Hindlimb muscle (tissue), 1 donor: Measurements from ENCODE around the gene KDM4B. TPM values are rescaled to one million over a fixed set of nuclear protein-coding genes. Genes with fewer than 3 reads are reported as not detected.

Experiments
- DNase-seq: peaks from one replicate; pipeline ENCODE4 v3.0.0-alpha.2; 2013
- polyA plus RNA-seq: library from polyadenylated mRNA; unstranded; fragments of 120-200 nt; gene quantifications from one replicate; pipeline ENCODE4 v1.2.1, GENCODE V29; 2013; ENCODE audit not compliant: insufficient read length

The KDM4B gene
- polyA plus RNA-seq, 1 donor, result 26.1 TPM

DNA sequence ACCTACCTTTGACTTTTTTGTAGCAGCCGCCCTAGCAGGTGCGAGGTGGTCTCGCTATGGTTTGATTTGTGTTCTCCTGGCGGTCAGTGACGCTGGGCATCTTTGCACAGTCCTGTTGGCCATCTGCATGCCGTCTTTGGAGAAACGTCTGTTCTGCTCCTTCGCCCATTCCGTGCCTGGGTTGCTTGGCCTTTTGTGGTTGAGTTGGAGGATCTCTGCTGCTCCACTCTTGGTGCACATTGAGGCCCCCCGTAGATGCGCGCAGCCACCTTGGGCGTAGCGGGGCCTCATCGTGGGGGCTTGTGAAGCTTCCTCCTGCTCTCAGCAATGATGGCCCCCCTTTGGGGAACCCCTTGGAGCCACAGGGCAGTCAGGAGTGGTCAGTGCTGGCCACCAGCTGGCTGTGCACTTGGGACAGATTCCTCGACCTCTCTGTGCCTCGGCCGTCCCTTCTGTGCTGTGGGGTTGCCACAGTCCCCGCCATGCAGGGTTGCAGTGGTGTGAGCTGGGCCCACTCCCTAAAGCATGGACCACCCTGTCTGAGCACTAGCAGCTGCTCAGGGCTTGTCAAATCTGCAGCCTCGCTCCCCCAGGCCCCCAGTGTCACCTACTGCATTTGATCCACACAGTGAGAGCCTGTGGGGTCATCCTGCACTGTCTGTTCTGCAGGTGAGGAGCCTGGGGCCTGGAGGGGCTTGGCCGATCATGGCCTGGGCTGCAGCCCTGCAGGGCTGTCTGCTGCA lies 170.8 kb downstream of the KDM4B start:
- no peak for DNase-seq

DNA sequence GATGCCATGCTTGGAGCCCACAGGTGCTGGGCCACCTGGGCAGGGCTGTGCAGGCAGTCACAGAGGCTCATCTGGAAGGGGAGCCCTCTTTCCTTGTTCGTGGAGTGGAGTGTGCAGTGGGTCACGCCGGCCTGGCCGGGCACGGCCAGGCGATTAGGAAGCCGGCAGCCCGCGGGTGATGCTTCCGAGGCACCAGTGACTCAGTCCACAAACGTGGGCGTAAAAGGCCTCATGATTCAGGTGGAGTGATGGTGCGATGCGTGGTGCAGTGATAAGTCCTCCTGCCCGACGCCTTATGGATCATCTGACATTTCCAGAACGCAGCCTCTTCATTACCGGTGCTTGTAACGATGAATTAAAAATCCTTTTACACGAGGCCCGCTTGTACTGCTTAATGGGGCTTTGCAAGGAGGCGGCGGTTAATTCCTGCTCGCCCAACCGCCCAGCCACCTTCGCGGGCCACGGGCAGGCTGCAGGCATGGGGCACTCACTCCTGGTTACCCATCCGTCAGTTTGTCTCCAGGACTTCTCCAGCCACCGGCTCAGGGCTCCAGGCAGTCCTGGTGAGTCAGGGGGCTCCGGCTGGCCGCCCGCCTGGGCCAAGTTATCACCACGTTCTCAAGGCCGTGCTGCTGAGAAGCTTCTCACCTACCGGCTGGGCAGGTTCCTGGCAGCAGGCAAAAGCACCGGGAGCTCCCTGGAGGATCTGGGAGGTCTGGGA lies 172.4 kb downstream of the KDM4B start:
- DNase-seq, result no peak

DNA sequence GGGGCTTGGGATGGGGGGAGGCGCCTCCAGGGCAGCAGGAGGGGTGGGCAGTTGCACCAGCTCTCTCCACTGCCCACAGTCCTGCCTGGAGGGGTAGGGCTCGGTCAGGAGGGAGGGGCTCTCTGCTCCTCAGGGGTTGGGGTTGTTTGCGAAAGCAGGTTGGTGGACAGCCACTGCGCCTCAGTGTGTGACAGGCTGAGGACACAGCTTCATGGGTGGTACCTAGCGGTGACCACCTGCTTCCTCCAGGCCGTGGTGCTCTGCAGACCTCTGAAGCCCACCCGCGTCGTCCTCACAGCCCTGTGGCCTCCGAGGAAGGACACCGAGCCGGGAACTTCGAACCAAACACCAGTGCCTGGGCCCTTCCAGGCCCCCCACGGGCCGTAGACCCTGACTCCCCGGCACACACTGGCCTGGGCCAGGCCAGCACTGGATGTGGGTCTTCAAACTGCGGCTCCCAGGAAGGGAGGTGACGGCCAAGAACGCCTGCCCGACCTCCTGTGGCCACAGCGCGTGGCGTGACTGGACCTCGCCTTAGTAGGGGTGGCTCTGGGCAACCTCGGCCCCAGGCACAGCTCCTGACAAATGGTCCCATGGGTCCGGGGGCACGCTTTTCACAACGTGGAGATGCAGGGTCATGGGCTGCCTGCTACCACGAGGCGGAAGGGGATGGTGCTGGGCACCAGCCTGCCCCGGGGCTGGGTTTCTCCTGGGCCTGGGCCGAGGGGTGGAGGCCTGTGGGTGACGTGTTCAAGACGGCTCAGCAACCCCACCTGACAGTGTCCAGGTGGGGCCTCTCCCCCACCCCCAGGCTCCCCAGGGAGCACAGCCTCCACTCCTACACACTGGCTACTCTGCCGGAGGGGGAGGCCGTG lies 173.2 kb downstream of the KDM4B start:
- DNase-seq, result no peak

DNA sequence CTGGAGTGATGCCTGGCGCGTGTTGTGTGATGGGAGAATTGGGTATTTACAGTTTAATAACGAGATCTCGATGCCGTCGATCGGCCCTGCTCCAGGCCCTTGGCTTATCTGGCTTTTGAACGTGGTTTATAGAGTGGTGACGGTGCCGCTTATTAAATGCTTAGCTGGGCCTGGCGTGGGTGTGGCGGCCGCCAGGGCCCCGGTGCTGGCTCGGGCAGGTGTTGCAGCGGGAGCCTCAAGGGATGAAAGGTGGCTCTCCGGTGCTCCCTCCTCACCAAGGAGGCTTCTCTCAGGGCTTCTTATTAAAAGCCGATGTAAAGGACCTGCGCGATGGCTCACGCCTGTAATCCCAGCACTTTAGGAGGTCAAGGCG lies 173.8 kb downstream of the KDM4B start:
- DNase-seq, result no peak

DNA sequence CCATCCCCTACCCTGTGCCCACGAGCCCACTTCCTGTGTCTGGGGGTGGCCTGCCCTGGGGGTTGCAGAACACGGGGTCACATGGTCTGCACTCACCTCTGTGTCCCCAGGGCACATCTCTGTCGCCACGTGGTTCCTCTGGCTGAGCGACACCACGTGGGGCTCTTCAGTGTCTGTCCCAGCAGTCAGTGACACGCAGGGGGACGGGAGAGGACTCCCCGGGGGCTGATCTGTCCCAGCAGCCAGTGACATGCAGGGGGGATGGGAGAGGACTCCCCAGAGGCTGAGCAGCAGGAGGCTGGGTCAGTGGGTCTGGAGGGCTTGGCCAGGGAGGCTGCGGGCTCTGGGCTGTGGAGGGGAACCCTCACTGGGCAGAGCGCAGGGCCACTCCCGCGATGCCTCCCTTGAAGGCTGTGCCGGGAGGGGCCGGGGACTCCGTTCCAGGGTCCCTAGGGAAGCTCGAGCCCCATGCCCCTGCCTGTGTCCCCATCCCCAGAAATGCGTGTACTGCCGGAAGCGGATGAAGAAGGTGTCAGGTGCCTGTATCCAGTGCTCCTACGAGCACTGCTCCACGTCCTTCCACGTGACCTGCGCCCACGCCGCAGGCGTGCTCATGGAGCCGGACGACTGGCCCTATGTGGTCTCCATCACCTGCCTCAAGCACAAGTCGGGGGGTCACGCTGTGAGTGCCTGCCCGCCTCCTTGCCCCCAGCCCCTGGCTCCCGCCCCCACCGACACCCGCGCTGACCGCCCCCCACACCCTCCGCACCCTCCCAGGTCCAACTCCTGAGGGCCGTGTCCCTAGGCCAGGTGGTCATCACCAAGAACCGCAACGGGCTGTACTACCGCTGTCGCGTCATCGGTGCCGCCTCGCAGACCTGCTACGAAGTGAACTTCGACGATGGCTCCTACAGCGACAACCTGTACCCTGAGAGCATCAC lies 174.8 kb downstream of the KDM4B start:
- DNase-seq, result no peak

DNA sequence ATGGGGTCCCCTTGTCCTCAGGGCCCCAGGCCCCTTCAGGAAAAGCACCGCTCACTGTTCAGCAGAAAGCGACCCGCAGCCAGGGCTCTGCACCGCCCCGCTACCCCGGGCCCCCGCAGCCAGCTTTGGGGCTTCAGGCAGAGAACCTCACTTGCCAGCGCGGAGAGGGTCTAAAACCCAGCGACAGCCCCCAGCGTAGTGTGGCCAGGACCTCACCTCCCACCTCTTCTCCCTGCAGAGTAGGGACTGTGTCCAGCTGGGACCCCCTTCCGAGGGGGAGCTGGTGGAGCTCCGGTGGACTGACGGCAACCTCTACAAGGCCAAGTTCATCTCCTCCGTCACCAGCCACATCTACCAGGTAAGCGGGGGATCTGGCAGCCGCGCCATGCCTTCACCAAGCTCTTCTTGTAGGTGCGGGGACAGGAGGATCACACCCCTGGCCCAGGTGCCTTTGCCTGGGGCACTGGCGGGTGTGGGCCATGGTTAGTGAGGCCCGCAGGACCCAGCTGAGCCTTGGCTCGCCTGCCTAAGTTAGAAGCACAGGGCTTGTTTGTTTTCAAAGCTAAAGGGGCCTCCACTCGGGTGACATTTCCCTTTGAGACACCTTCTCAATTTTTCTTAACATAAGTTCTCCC lies 175.7 kb downstream of the KDM4B start:
- no peak for DNase-seq

DNA sequence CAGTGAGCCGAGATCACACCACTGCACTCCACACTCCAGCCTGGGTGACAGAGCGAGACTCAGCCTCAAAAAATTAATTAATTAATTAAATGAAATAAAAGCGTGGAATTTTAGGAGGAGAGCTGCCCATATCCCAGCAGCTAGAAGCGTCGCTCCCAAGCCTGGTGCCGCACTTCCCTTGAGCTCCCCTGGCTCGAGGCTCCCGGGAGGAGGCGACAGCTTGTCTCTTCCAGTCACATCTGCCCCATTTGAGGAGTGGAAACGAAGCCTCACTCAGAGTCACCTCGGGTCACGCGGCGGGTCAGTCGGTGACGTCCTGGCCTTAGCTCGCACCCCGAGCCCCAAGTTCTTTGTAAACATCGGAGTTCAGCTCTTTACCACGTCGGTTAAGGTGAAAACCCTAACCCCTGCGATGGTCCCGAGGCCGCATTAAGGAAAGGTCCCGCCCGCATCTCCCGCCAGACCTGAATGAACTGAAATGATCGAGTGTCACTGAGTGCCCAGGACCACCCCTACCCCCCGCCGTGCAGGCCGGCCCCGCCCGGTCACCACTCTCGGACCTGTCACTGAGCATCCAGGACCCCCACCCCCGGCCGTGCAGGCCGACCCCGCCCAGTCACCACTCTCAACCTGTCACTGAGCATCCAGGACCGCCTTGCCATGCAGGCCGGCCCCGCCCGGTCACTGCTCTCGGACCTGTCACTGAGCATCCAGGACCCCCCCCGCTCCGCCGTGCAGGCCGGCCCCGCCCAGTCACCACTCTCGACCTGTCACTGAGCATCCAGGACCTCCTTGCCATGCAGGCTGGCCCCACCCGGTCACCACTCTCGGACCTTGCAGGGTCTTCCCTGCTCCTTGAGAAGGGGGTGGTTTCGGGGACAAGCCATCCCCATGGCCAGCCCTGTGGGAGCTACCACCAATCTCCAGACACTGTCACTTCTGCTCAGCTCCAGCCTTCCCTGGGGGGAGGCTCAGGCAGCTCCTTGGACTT lies 176.9 kb downstream of the KDM4B start:
- DNase-seq, result no peak

DNA sequence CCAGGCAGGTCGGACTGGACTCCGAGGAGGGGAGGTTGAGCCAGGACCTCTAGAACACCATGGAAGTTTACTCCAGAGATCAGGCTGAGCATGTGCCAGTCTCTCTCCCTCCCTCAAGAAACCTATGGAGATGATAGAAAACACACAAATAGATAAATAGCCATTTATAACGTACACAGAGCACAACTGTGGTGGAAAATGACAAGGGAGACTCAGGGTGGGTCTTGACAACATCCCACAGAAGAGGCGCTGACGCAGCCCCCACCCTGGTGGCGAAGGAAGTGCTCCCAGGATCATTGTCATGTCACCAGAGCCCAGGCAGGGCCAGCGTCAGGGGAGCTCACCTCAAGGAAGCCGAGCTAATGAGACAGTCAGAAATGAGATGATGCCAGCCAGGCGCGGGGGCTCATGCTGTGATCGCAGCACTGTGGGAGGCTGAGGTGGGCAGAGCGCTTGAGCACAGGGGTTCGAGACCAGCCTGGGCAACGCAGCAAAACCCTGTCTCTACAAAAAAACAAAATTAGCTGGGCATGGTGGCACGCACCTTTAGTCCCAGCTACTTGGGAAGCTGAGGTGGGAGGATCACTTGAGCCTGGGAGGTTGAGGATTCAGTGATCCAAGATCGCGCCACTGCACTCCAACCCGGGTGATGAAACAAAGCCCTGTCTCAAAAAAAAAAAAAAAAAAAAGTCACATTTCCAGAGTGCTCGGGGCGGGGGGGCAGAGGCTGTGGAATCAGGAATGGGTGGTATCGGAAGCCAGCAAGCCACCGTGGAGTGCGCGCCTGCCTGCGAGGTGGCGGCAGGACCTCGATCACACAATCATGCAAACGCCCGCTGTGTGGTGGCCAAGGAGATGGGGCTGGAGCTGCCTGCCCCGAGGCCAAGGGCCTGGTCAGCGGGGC lies 178.4 kb downstream of the KDM4B start:
- no peak for DNase-seq

DNA sequence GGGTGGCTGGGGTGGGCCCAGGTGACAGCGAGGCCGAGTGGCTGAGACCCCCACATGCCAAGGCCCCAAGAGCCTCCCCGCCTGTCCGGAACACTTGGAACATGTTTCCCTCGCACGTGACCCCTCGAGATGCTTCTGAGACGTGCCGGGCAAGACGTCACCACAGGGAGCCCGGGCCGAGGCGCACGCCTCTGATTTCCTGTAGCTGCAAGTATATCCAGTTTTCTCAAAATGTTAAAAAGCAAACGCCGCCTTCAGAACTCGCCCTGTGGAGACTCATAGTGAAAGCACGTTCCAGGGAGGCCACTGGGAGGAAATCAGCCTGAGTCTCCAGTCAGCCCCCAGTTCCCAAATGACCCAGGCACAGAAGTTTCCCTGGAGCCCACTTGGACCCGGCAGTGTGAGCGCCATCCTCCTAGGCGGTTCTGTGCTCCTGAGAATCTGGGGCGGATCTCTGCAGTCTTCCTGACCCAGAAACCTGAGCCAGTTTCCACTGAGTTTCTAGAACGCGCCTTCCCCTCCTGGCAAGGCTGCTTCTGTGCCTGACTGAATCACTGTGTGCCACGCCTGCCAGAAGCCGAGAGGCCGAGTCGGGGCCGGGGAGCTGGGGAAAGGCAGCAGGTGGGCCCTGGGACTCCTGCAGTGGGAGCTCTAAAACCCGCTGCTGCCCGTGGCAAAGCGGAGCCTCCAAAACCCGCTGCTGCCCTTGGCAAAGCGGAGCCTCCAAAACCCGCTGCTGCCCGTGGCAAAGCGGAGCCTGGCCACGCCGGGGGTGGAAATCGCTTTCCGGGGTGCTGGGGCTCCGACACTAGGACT lies 179.3 kb downstream of the KDM4B start:
- peak; percentile 42 for DNase-seq

DNA sequence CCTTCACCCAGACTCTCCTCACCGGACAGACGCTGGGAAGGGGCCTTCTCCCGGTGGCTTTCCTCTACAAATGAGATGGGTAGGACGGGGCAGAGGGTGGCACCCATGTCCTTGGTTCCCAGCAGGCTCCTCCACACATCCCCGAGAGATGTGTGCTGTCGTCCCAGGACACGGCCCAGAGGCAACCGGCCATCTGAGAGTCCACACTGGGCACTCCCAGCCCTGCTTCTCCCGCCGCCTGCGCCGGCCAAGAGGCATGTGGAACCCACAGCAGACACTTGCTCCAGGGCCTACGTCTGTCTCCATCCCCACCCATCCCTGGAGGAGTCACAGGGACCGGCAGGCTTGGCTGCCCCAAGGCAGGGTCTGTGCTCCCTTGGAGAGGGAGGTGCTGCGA lies 179.9 kb downstream of the KDM4B start:
- DNase-seq, result no peak

DNA sequence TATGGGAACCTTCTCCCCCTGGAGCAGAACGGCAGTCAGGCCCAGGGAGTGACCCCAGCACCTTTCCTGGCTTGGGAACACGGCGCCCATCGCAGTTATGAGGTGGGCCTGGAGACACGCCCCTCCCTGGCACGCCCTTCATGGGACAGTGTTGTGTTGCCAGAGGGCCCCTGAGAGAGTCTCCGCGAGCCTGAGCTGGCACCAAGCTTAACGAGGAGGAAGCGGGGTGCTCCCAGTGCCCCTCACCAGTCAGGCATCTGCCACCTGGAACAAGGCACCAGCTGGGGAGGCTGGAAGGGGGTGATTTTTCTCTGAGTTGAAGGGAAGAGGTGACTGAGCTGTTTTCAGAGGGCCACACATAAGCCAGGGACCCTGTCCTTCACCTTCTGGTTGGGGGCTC lies 180.6 kb downstream of the KDM4B start:
- no peak for DNase-seq

DNA sequence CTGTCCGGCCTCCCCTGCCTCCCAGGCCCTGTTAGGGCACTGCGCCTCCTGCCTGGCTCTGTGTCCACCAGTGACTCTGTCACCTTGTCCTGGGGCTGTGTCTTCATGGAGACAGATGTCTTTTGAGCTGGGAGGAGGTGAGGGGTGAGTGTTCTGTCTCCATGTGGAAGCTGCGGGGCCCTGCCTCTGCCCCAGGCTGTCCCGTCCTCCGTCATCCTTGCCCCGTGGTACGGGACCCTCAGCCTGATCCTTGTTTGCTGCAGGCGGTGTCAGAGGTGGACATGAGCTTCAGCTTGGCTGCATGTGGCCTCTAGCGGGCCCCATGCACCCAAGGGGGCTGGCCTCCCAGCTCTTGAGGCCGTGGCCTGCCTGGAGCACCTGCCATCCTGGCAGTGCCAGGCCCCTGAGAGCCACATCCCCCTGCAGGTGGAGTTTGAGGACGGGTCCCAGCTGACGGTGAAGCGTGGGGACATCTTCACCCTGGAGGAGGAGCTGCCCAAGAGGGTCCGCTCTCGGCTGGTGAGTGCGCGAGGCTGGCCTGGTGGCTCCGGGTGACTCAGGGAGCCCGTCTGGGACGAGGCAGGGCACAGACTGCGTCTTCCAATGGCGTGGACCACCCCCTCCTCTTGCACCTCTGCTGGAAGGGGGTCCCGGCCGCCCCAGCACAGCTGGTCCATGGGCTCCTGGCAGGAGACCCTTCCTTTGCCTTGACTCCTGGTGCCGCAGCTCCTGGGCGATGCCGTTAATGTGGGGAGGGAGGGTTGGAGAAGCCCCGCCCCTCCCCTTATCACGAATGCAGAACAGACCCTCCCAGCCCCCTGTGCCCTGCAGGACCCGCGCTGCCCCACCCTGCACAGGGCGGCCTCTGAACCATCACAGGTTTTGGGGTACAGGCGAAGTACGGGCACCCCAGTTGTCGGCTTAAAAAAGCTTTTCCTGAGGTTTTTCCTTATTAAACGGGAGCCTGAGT lies 181.3 kb downstream of the KDM4B start:
- no peak for DNase-seq

DNA sequence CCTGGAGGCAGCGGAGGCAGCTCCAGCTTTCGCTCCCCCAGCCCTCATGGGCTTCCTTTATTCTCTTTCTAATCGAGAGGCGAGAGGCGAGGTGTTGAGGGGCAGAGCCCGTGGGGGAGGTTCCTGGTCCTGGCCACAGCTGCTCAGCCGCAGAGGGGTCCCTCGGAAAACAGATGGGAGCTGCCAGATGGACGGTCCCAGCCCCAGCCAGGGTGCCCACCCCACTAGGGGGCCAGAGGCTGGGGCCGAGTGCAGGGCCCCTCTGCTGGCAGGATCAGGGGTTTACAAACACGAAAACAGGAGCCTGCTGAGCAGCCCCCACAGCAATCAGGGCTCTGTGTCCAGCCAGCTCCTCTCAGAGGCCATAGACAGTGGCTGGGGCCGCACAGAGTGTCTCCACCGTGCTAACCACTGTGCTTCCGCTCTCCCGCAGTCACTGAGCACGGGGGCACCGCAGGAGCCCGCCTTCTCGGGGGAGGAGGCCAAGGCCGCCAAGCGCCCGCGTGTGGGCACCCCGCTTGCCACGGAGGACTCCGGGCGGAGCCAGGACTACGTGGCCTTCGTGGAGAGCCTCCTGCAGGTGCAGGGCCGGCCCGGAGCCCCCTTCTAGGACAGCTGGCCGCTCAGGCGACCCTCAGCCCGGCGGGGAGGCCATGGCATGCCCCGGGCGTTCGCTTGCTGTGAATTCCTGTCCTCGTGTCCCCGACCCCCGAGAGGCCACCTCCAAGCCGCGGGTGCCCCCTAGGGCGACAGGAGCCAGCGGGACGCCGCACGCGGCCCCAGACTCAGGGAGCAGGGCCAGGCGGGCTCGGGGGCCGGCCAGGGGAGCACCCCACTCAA lies 182.2 kb downstream of the KDM4B start:
- no peak for DNase-seq

DNA sequence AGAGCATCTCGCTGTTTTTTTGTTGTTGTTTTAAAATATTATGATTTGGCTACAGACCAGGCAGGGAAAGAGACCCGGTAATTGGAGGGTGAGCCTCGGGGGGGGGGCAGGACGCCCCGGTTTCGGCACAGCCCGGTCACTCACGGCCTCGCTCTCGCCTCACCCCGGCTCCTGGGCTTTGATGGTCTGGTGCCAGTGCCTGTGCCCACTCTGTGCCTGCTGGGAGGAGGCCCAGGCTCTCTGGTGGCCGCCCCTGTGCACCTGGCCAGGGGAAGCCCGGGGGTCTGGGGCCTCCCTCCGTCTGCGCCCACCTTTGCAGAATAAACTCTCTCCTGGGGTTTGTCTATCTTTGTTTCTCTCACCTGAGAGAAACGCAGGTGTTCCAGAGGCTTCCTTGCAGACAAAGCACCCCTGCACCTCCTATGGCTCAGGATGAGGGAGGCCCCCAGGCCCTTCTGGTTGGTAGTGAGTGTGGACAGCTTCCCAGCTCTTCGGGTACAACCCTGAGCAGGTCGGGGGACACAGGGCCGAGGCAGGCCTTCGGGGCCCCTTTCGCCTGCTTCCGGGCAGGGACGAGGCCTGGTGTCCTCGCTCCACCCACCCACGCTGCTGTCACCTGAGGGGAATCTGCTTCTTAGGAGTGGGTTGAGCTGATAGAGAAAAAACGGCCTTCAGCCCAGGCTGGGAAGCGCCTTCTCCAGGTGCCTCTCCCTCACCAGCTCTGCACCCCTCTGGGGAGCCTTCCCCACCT lies 183.3 kb downstream of the KDM4B start:
- DNase-seq, result no peak

DNA sequence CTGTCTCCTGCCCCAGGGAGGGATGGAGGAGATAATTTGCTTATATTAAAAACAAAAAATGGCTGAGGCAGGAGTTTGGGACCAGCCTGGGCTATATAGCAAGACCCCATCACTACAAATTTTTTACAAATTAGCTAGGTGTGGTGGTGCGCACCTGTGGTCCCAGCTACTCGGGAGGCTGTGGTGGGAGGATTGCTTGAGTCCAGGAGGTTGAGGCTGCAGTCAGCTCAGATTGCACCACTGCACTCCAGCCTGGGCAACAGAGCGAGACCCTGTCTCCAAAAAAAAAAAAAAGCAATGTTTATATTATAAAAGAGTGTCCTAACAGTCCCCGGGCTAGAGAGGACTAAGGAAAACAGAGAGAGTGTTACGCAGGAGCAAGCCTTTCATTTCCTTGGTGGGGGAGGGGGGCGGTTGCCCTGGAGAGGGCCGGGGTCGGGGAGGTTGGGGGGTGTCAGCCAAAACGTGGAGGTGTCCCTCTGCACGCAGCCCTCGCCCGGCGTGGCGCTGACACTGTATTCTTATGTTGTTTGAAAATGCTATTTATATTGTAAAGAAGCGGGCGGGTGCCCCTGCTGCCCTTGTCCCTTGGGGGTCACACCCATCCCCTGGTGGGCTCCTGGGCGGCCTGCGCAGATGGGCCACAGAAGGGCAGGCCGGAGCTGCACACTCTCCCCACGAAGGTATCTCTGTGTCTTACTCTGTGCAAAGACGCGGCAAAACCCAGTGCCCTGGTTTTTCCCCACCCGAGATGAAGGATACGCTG lies 184.0 kb downstream of the KDM4B start:
- no peak for DNase-seq
